ENCODE results near the gene ORM1. TPM values are rescaled to one million over a fixed set of nuclear protein-coding genes. Genes with fewer than 3 reads are reported as not detected.

ORM1 gene
- total and polyA plus RNA-seq, 2 donors (not counting 3 experiments of a cell fraction or from before 2014, with no cell fraction given), result not detected

DNA sequence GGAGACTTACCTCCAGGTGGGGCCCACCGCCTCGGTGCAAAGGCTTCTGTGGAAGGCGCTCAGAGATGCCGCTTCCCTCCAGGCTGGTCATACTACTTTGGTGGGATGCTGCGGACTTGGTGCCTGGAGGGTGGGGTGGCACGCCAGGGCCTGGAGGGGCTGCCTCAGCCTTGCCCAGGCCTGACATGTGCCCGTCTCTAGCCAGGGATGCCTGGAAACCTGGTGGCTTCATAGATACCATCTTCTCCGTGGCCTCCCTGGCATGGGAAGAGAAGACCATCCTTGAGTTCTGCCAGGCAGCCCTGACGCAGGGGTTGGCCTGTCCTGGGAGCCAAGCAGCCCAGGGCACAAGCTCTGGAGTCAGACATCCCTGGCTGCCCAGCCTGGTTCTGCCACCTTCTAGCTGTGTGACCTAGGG, 35.0 kb downstream of the ORM1 start:
- intact Hi-C loops (cut with micrococcal nuclease), result no loop called here
- no peak for FAIRE-seq

More for the DNA sequence above, 35.0 kb downstream of the ORM1 start:
- Histone ChIP-seq H3K9me1 (replicated peaks; ENCODE audit: control insufficient read depth, extremely low read depth, insufficient read depth, low read length) (no peaks in the 10 kb centered on the region), H3K4me1 (ENCODE audit: control insufficient read depth, extremely low read depth, insufficient read depth, low read length) (no peaks in the 10 kb centered on the region), H3K27ac (ENCODE audit: insufficient read depth, low read depth, low read length) (no peak overlapping the region), H3K36me3 (ENCODE audit: control insufficient read depth in 2 of 2, extremely low read depth in 1 of 2, insufficient read depth in 2 of 2, low read length in 2 of 2) (peaks cover 7 to 42% of the 10 kb centered on the region in 2 experiments), H3K4me2 (ENCODE audit: insufficient read depth, low read length) (no peak overlapping the region), H3K79me2 (ENCODE audit: control insufficient read depth, insufficient read depth, low read length) (no peaks in the 10 kb centered on the region), H3K9me3 (replicated peaks; ENCODE audit: control insufficient read depth, insufficient read depth, low read length) (no peaks in the 10 kb centered on the region), H3K9ac (replicated peaks; ENCODE audit: extremely low read depth, insufficient read depth, low read length) (no peak overlapping the region), H2AFZ (ENCODE audit: low read depth, low read length) (no peak overlapping the region), H3K27me3 (ENCODE audit: control insufficient read depth in 2 of 2, insufficient read depth in 2 of 2, low read length in 2 of 2) (no peaks in the 10 kb centered on the region), H4K20me1 (replicated peaks; ENCODE audit: control insufficient read depth, extremely low read depth, insufficient read depth, low read length) (no peaks in the 10 kb centered on the region), H3K4me3 (replicated peaks in 1 of 3; ENCODE audit: insufficient read depth in 1 of 3, low read depth in 1 of 3, low read length in 3 of 3) (no peak overlapping the region)
- dilution Hi-C loops (cut with MboI; ENCODE audit: extremely low pct_ligation_motif_present, low sequenced_read_pairs), result no loop called here
- TF ChIP-seq MYC (IDR thresholded peaks at IDR 0.05; ENCODE audit: low read depth, low read length) (no peak), POLR2A (IDR thresholded peaks at IDR 0.05; ENCODE audit: low read depth, low read length) (no peak), FOS (IDR thresholded peaks at IDR 0.05; ENCODE audit: borderline replicate concordance, insufficient read depth, low read length) (no peak), POLR2AphosphoS5 (IDR thresholded peaks at IDR 0.05; ENCODE audit: insufficient read depth, low read depth, low read length) (no peak), EZH2 (IDR thresholded peaks at IDR 0.05; ENCODE audit: borderline replicate concordance, low read depth, low read length, severe bottlenecking) (no peak), GATA2 (IDR thresholded peaks at IDR 0.05; ENCODE audit: insufficient read depth, insufficient read length, low read depth, low read length) (no peak)
- TF ChIP-seq, protein P1, sequence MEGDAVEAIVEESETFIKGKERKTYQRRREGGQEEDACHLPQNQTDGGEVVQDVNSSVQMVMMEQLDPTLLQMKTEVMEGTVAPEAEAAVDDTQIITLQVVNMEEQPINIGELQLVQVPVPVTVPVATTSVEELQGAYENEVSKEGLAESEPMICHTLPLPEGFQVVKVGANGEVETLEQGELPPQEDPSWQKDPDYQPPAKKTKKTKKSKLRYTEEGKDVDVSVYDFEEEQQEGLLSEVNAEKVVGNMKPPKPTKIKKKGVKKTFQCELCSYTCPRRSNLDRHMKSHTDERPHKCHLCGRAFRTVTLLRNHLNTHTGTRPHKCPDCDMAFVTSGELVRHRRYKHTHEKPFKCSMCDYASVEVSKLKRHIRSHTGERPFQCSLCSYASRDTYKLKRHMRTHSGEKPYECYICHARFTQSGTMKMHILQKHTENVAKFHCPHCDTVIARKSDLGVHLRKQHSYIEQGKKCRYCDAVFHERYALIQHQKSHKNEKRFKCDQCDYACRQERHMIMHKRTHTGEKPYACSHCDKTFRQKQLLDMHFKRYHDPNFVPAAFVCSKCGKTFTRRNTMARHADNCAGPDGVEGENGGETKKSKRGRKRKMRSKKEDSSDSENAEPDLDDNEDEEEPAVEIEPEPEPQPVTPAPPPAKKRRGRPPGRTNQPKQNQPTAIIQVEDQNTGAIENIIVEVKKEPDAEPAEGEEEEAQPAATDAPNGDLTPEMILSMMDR (IDR thresholded peaks at IDR 0.05; ENCODE audit: extremely low read depth in 1 of 2, insufficient read depth in 1 of 2, low read depth in 1 of 2, low read length in 2 of 2), result no peak
- TF ChIP-seq, protein P2, sequence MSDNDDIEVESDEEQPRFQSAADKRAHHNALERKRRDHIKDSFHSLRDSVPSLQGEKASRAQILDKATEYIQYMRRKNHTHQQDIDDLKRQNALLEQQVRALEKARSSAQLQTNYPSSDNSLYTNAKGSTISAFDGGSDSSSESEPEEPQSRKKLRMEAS (IDR thresholded peaks at IDR 0.05; ENCODE audit: insufficient read depth, insufficient read length), result no peak
- no peak for DNase-seq (ENCODE audit: low read depth, low spot score)
- ChIA-PET CTCF (no interaction called here), POLR2A (no interaction called here)
- BruUV-seq (replicated peaks), result no TSS peak
